ENCODE data around the gene TAF8. TPM values are rescaled to one million over a fixed set of nuclear protein-coding genes. Genes with fewer than 3 reads are reported as not detected.

Gene TAF8
- total RNA-seq, 1 donor from 2014 or later: 55.7 TPM

GRCh38 chr6:42051268-42051653 lies 937 bp downstream of the TAF8 start:
- ChIA-PET CTCF (interaction anchor here (0.5 to 4.6 kb wide), 5 partner anchors 116 to 777 kb away, joined by 3 to 22 read pairs (median 4); partner anchors contain the start of genes BYSL, MED20 and TOMM6), POLR2A (interaction anchor here (0.5 to 13.9 kb wide), 17 partner anchors 10 to 932 kb away, joined by 3 to 195 read pairs (median 11); partner anchors contain the start of genes CCND3, MED20, RPL7L1 and TOMM6)
- no peak for ATAC-seq (ENCODE audit: low read depth)
- DNase-seq: no peak
- Mint-ChIP-seq H3K4me3 (peak overlapping the region; percentile 96), H3K9me3 (no peaks in the 10 kb centered on the region), H3K4me1 (peaks cover 46% of the 10 kb centered on the region), H3K27me3 (no peaks in the 10 kb centered on the region), H3K27ac (peak overlapping the region; percentile 35), H3K36me3 (ENCODE audit: low read depth) (peaks cover 40% of the 10 kb centered on the region)
- intact Hi-C loops (cut with micrococcal nuclease): no loop called here
- no peak for TF ChIP-seq CTCF (IDR thresholded peaks at IDR 0.05)

GRCh38 chr6:42053601-42054000 lies 3.3 kb downstream of the TAF8 start:
- intact Hi-C loops (cut with micrococcal nuclease): no loop called here
- DNase-seq (no peak), ATAC-seq (ENCODE audit: low read depth) (no peak)
- Mint-ChIP-seq H3K9me3 (no peaks in the 10 kb centered on the region), H3K36me3 (ENCODE audit: low read depth) (peaks cover 57% of the 10 kb centered on the region), H3K4me3 (no peak overlapping the region), H3K27ac (no peak overlapping the region), H3K4me1 (peaks cover 27% of the 10 kb centered on the region), H3K27me3 (no peaks in the 10 kb centered on the region)
- ChIA-PET POLR2A (no interaction called here), CTCF (no interaction called here)
- TF ChIP-seq CTCF (IDR thresholded peaks at IDR 0.05): no peak

- no peak for TF ChIP-seq CTCF (IDR thresholded peaks at IDR 0.05)
- ATAC-seq (ENCODE audit: low read depth) (no peak), DNase-seq (no peak)
- no peaks in the 10 kb centered on the region for H3K9me3 Mint-ChIP-seq
- POLR2A ChIA-PET: no interaction called here
- H3K4me1 Mint-ChIP-seq: no peaks in the 10 kb centered on the region
- H3K27ac Mint-ChIP-seq: no peak overlapping the region
- H3K36me3 Mint-ChIP-seq (ENCODE audit: low read depth): peaks cover 88% of the 10 kb centered on the region
- CTCF ChIA-PET: no interaction called here
- H3K27me3 Mint-ChIP-seq: no peaks in the 10 kb centered on the region
- no peak overlapping the region for H3K4me3 Mint-ChIP-seq
- intact Hi-C loops (cut with micrococcal nuclease): no loop called here
These were observed 9.4 kb downstream of the TAF8 start for GRCh38 chr6:42059743-42060142.

GRCh38 chr6:42066156-42066675 lies 15.9 kb downstream of the TAF8 start:
- H3K27me3 Mint-ChIP-seq: no peaks in the 10 kb centered on the region
- ATAC-seq (ENCODE audit: low read depth) (no peak), DNase-seq (no peak)
- H3K27ac Mint-ChIP-seq: no peak overlapping the region
- H3K36me3 Mint-ChIP-seq (ENCODE audit: low read depth): peaks cover 43% of the 10 kb centered on the region
- H3K4me1 Mint-ChIP-seq: no peaks in the 10 kb centered on the region
- no peak overlapping the region for H3K4me3 Mint-ChIP-seq
- intact Hi-C loops (cut with micrococcal nuclease): no loop called here
- ChIA-PET CTCF (no interaction called here), POLR2A (no interaction called here)
- no peak for TF ChIP-seq CTCF (IDR thresholded peaks at IDR 0.05)
- H3K9me3 Mint-ChIP-seq: no peaks in the 10 kb centered on the region

- CTCF ChIA-PET: interaction anchor here (1.5 kb wide), 1 partner anchor 36 kb away, joined by 4 read pairs; no protein-coding TSS in a partner anchor
- Mint-ChIP-seq H3K36me3 (ENCODE audit: low read depth) (peaks cover 40% of the 10 kb centered on the region), H3K4me1 (no peaks in the 10 kb centered on the region), H3K27ac (no peak overlapping the region), H3K27me3 (no peaks in the 10 kb centered on the region), H3K9me3 (no peaks in the 10 kb centered on the region), H3K4me3 (no peak overlapping the region)
- DNase-seq (no peak), ATAC-seq (ENCODE audit: low read depth) (no peak)
- intact Hi-C loops (cut with micrococcal nuclease): no loop called here
- POLR2A ChIA-PET: no interaction called here
- TF ChIP-seq CTCF (IDR thresholded peaks at IDR 0.05): no peak
These were observed 17.8 kb downstream of the TAF8 start for GRCh38 chr6:42068173-42068572.

Data from activated B cell treated with CpG ODN at 0.5 μM for 24 hours (primary cell).